HG02588 (cell line): ENCODE results near the gene GPRIN3.

Experiments
- ATAC-seq: cut with Tn5 transposase; IDR thresholded peaks from one replicate; pipeline ENCODE4 v1.9.1; 2021; ENCODE audit warnings: mild to moderate bottlenecking, moderate library complexity; ENCODE audit not compliant: unreplicated experiment

Gene GPRIN3

GRCh38 chr4:89307446-89308160 lies at the start of gene GPRIN3:
Gene GPRIN3 (minus strand): TSS chr4:89307800. CDS start chr4:89250110, 57,690 bp downstream.
- ATAC-seq, result peak; percentile 89

DNA sequence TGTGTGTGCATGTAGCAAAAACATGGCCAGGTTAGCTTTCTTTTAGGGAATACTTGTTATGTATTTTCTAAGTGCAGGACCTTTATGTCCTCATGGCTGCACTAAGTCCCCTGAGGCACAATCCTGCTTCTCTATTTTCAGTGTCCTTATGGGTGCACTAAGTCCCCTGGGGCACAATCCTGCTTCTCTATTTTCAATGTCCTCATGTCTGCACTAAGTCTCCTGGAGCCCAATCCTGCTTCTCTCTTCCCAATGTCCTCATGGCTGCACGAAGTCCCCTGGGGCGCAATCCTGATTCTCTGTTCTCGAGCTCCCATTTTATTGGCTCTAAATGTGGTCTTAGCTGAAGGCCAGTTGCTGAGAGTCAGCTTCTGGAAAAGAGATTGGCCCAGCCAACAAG lies 49.7 kb upstream of the GPRIN3 start:
- ATAC-seq, result no peak

DNA sequence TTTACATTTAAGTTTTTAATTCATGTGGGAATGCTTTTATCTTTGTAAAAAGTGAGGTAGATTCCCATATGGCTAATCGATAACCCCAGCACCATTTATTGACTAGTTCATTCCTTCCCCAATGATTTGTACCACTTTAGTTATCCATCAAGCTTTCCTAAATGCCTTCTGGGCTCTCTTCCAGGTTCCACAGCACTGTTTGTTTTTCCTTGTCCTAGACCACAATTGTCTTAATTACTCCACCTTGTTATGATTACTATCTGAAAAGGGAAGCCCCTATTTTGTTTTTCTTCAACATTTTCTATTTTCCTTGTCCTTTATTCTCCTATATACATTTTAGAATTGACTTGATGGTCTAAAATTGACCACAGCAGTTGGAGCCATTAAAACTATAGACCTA lies 48.5 kb upstream of the GPRIN3 start:
- ATAC-seq, result no peak

DNA sequence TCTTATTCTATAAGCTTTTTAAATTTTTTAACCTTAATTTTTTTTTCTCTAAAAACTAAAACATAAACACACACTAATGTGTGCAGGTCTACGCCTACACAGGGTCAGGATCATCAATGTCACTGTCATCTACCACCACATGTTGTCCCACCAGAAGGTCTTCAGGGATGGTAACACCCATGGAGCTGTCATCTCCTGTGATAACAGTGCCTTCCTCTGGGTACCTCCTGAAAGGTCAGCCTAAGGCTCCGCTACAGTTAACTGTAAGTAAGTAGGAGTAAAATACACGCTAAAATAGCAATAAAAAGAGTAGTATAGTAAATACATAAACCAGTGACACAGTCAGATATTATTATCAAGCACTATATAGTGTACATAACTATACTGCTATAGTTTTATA lies 45.9 kb upstream of the GPRIN3 start:
- no peak for ATAC-seq

- ATAC-seq, result no peak
These were observed 44.9 kb upstream of the GPRIN3 start for GRCh38 chr4:89352541-89352940.

- ATAC-seq, result no peak
These were observed 43.6 kb upstream of the GPRIN3 start for GRCh38 chr4:89351201-89351600.

GRCh38 chr4:89347363-89348025 lies 39.9 kb upstream of the GPRIN3 start:
- ATAC-seq, result no peak

GRCh38 chr4:89344571-89344970 lies 37.0 kb upstream of the GPRIN3 start:
- ATAC-seq, result no peak

DNA sequence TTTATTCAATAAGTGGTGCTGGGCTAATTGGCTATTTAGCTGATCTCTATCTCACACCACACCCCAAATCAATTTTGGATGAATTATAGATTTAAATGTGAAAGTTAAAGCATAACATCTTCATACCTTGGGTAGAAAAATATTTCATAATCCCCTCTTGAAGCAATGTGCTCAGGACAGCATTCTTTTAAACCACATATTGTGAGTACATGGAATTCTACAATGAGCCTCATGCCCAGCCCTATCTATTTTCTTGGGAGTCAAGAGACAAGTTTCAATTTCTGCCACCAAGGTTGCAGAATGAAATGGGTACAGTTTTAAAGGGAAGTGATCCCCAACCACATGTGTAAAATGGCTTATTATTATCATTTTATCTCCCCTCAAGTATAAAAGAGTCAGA lies 30.6 kb upstream of the GPRIN3 start:
- no peak for ATAC-seq

DNA sequence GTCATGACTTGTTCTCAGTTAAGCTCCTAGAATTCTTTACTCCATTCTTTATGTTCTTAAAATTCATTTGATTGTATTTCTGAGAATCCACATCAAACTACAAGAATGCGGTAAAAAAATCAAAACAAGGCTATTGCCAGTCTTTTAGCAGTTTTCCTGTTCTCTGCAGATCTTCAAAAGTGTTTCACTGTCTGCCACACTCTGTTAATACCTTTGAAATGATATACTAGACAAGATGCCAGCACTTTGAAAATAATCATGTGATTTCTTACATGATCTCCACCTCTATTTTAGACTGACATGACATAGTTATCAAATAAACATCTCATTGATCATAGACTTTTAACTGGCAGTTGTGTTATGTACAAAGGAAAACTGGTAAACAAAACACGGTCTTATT lies 30.1 kb upstream of the GPRIN3 start:
- no peak for ATAC-seq

GRCh38 chr4:89336818-89337420 lies 29.3 kb upstream of the GPRIN3 start:
- ATAC-seq, result no peak

DNA sequence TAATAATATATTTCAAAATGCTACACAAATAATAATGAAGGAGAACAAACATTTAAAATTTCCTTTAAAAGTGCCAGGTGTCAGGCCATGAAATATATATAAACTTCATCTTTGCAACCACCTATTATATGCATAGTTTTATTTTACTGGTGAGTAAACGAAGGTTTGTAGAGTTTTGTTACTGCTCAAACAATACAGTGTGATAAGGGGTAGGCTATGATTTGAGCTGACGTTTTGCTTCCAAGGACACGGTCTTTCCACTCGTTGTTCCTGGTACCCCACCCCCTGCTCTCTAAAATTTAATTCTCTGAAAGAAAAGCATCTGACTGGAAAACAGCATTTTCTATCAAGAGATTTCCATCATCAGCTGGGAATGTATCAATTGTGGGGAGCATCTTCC lies 27.2 kb upstream of the GPRIN3 start:
- ATAC-seq, result no peak

DNA sequence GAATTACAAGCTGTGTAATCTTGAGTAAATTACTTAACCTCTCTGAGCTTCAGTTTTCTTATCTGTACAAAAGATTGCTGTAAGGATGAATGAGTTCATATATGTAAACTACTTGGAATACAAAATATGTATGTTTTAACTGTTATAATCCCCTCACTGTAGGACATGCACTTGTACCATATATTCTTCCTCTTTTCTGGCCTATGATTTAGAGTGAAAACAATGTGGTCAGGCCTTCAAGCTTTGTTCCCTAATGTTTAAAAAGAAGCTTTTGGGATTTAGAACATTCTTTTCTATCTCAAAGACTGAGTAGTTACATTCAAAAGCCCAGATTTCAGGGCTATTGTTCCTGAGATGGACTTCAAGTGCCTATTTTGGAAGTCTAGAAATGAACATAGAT lies 26.7 kb upstream of the GPRIN3 start:
- no peak for ATAC-seq

GRCh38 chr4:89331686-89332544 lies 24.3 kb upstream of the GPRIN3 start:
- no peak for ATAC-seq

- ATAC-seq, result no peak
These were observed 23.6 kb upstream of the GPRIN3 start for GRCh38 chr4:89331197-89331596.

GRCh38 chr4:89329280-89329679 lies 21.7 kb upstream of the GPRIN3 start:
- no peak for ATAC-seq

DNA sequence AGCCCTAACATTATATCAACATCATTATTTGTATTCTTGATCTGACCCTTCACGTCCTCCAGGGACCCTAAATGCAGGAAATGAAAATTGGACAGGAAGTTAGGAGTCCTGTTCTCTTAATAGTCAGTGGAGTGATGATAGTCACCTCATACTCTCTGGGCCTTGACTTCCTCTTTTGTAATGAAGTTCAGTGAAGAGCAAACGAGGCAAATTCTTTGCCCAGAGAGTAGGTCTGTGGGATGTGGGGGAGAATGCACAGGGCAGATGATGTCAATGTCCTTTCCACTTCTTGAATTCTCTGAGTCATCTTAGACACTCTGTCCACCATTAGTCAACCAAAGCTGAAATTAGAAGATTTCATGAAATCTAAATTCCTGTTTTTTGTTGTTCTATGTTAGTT lies 17.1 kb upstream of the GPRIN3 start:
- peak; percentile 95 for ATAC-seq

DNA sequence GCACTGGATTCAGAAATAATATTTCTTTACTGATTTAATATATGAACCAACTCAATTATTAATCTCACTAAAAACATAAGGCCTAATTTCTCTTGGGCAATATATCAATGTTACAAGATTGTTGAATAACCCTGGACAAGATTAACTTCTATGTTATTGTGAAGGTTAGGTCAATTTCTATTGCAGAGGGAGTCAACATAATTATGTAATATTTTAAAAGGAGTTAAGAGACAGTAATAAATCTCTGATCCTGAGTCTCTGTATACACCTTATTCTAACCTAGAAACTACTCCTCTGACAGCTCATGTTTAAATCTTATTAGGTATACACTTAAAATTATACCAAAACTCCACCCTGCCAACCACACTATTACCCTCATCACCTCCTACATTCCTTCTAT lies 15.1 kb upstream of the GPRIN3 start:
- no peak for ATAC-seq

- ATAC-seq, result no peak
These were observed 12.2 kb upstream of the GPRIN3 start for GRCh38 chr4:89319756-89320155.

GRCh38 chr4:89316931-89317366 lies 9.3 kb upstream of the GPRIN3 start:
- ATAC-seq, result no peak

- no peak for ATAC-seq
These were observed 8.6 kb upstream of the GPRIN3 start for GRCh38 chr4:89316211-89316610.
